ENCODE measurements around the gene SLC45A2.
A peak's percentile ranks its signal among the peaks of the same experiment; 100 is the strongest.
"Not testable (repeated sequence)": the region's sequence is repeated elsewhere in the genome, so short reads cannot be mapped to it uniquely, and the experiment has no call there.

Gene SLC45A2

DNA sequence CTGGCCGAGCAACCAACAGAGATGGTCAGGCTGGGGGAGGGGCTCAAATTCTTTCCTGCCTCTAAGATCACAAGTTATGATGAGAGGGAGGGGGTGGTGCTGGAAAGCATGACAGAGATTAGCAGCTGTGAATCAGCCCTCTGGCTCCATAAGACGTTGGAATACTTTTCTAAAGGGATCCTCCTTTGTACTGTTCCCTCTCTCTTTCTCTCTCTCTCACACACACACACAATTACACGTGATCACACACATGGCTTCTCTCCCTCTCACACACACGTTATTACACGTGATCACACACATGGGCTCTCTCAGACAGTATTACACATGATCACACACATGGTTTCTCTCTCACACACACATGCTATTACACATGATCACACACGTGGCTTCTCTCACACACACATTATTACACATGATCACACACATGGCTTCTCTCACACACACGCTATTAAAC, at the start of gene SLC45A2:
TSS of gene SLC45A2 (minus strand) at position 23 of the 454 bp plus-strand sequence. CDS start 110 bp downstream, outside the sequence.
- DNase-seq (ENCODE audit: low spot score) = no peak

- DNase-seq (ENCODE audit: low spot score) = no peak
Measured at GRCh38 chr5:34031966-34032365, 47.5 kb upstream of the SLC45A2 start.

DNA sequence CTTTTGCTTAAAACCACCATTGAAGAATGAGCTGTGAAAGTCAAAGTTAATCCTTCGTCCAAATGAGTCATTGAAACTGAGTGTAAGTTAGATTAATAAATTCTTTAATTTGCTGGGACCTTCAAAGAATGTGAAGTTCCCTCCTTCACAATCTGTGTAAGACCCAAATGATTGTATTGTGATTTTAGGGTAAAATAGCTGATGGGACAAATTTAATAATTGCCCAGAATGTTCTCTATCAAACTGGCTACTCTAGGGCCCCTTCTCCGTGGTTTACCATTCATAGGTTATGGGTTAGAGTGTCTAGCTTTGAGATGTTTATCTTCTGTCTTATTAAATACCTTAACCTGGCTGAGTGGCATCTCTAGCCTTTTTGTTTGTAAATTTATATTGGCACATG, 46.6 kb upstream of the SLC45A2 start:
- DNase-seq (ENCODE audit: low spot score) = no peak

DNA sequence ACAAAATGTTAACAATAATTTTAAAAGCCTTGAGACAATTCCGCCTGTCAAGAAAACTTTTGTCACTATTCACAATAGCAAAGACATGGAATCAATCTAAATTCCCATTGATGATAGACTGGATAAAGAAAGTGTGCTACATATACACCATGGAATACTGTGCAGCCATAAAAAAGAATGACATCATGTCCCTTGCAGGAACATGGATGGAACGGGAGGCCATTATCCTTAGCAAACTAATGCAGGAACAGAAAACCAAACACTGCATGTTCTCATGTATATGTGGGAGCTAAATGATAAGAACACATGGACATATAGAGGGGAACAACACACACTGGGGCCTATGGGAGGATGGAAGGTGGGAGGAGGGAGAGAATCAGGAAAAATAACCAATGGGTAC, 46.1 kb upstream of the SLC45A2 start:
- DNase-seq (ENCODE audit: low spot score) = not testable (repeated sequence)

DNA sequence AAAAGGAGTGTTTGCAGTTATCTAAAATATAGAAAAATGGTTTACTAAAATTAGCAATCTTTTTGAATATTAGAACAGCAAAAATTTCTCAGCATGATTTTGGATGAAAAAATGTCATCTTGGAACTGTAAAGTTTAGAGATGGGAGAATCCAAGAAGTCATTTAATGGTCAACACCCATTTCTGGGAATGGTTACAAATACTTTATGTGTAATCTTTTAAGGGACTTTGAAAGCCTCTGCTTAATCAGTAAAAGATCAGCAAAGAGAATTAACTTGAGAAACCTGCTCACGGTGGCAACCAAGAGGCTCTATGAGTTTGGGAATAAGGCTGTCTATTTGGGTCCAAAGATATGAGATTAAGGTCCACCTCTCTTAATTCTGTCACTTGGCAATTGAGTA, 45.6 kb upstream of the SLC45A2 start:
- DNase-seq (ENCODE audit: low spot score) = no peak

GRCh38 chr5:34028349-34028748, 43.9 kb upstream of the SLC45A2 start:
- no peak for DNase-seq (ENCODE audit: low spot score)

GRCh38 chr5:34026089-34026761, 41.7 kb upstream of the SLC45A2 start:
- no peak for DNase-seq (ENCODE audit: low spot score)

DNA sequence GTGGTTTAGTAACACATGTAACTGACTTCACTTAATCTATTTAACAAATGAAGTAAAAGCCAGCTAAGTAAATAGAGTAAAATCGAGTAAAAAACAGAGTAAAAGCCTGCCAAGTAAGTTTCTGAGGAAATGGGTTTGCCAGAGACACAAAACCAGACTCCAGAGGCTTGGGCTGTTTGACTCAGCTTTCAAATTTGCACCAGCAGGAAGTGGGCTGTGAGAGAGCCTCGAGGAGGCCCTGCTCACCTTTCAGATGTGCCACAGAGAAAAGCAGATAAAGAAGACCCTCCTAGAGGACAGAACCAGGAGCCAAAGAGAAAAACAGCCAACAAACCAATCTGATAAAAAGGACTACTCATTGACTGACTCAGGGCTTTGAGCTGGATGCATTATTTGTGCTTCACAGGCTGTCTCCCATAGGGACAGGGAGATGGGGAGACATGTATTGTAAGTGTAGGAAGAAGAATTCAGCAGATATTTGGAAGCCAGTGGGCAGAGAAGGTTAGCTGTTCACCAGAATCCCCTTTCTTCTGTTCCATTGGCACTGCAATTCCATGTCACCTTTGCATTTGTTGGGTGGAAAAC, 37.7 kb upstream of the SLC45A2 start:
- no peak for DNase-seq (ENCODE audit: low spot score)

- no peak for DNase-seq (ENCODE audit: low spot score)
Measured at GRCh38 chr5:34021334-34021733, 36.8 kb upstream of the SLC45A2 start.

- no peak for DNase-seq (ENCODE audit: low spot score)
Measured at GRCh38 chr5:34020726-34021125, 36.2 kb upstream of the SLC45A2 start.

DNA sequence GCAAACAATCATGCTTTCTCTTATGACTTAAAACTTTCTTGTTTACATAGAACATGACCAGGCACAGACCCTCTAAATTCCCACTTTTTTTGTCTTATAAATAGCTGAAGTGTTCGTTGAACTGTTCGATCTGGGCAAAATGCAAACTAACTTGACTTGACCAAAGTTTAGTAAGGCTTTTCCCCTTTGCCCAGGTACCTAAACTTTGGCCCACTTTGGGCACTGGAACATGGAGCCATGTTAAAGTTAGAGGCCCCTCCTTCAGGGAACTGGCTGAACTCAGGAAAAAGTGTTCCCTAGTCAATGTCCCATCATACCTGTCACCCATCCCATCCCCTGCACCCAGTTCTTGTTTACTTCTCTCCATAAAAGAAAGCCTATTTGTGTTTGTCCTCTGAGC, 32.8 kb upstream of the SLC45A2 start:
- DNase-seq (ENCODE audit: low spot score) = no peak

DNA sequence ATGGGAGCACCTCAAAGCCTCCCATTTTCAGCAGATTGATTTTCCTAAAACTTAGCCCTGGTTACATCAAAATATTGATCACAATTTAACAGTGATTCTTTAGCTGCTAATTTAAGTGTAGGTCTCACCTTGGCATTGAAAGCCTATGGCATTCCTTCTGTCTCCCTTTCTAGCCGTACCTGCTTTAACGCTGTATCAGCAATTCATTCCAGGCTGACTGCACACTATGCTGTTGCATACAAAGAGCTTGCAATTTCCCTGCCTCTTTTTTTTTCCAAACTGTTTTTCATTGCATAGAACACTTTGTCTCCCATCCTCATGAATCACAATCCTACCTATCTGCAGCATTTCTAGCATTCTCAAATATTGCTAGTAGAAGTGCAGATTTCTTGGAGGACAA, 32.3 kb upstream of the SLC45A2 start:
- no peak for DNase-seq (ENCODE audit: low spot score)

GRCh38 chr5:34016222-34016621, 31.7 kb upstream of the SLC45A2 start:
- DNase-seq (ENCODE audit: low spot score) = no peak

DNA sequence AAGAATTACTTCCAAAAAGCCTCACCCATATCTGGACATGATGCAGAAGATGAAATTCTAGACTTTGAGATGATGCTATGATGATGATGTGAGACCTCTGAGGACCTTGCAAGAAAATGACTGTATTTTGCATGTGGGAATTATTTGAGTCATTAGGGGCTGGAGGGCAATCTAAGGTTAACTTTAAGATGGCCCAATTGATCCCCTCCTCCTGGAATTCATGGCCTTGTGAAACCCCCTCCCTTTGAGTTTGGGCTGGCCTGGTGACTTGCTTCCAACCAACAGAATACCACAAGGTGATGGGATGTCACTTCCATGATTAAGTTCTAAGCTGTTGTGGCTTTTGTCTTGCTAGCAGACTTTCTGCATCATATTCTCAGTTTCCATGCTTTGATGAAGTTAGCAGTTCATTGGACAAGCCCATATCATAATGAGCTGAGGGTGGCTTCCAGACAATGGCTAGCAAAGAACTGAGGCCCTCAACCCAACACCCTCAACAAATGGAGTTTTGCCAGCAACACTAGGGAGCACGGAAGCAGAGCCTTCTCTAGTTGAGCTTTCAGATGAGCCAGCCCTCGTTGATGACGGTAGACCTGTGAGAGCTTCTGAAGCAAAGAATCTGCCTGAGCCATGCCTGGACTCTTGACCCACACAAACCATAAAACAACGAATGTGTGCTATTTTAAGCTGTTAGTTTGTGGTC, 30.8 kb upstream of the SLC45A2 start:
- no peak for DNase-seq (ENCODE audit: low spot score)

DNA sequence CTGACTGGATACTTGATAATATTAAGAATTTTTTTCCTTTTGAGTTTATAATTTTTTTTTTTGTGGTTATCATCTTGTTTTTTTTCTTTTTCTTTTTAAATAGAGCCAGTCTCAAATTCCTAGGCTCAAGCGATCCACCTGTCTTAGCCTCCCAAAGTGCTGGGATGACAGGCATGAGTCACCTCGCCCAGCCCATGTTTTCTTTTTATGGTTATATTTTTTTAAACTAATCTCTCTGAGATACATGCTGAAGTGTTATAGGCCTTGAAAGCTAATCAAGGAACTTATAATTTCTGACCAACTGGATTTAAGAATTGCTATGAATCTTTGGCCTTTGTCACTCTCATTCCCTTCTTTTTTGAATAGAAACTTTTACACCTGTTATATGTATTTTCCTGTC, 30.1 kb upstream of the SLC45A2 start:
- no peak for DNase-seq (ENCODE audit: low spot score)

GRCh38 chr5:34013547-34013946, 29.1 kb upstream of the SLC45A2 start:
- no peak for DNase-seq (ENCODE audit: low spot score)

DNA sequence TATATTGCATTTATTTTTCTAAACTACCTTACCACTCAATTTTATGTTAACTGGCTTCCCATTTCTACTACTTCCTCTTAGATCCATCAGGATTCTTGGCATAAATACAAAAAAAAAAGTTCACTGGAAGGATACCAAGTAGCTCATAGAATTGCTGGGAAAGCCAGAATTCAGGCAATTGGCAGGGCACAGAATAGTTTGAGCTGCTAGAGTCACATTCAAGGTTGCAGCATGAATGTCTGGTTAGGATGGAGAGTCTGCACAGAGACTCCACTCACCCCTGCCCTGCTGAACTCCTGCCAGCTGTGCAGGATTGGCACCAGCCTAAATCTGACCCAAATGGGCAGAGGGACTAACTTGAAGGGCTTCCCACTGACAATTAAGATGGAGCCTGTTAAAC, 28.3 kb upstream of the SLC45A2 start:
- DNase-seq (ENCODE audit: low spot score) = no peak

DNA sequence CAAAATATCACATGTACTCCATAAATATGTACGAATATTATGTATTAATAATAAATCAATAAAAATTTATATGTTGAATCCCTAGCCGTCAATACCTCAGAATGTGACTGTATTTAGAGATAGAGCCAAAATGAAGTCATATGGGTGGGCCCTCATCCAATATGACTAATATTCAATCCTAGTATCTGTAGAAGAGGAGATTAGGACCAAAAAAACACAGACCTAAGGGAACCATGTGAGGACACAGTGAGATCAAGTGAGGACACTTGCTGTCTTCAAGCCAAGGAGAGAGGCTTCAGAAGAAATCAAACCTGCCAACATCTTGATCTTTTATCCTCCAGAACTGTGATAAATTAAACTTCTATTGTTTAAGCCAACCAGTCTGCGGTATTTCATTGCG, 27.0 kb upstream of the SLC45A2 start:
- no peak for DNase-seq (ENCODE audit: low spot score)

- not testable (repeated sequence) for DNase-seq (ENCODE audit: low spot score)
Measured at GRCh38 chr5:34010146-34010545, 25.7 kb upstream of the SLC45A2 start.

DNA sequence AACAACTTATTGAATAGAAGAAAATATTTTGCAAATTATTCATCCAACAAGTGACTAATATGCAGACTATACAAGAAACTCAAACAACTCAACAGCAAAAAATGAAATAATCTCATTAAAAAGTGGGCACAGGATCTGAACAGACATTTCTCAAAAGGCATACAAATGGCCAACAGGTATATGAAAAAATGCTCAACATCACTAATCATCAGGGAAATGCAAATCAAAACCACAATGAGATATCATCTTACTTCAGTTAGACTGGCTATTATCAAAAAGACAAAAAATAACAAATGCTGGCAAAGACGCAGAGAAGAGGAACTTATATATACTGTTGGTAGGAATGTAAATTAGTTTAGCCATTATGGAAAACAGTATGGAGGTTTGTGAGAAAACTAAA, 25.1 kb upstream of the SLC45A2 start:
- DNase-seq (ENCODE audit: low spot score) = no peak

DNA sequence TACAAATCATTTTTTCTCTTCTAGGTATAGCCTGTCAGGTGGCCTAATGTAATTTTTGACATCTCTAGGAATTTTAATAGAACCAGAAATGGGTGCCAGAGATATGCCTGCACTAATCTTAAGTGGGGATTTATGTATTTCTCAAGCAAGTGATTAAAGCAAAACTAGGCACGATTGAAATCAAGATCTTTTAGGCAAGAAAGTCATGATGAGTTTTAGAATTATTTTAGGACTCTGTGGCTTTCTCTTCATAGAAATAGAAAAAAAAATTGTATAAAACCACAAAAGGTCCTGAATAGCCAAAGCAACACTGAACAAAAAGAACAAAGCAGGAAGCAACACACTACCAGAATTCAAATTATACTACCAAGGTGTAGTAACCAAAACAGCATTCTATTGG, 24.3 kb upstream of the SLC45A2 start:
- no peak for DNase-seq (ENCODE audit: low spot score)

- DNase-seq (ENCODE audit: low spot score) = peak; percentile 96
Measured at GRCh38 chr5:34007621-34008600, 23.4 kb upstream of the SLC45A2 start, which contains the start of gene AMACR. Gene AMACR, minus strand, starts transcription at chr5:34008050. Its CDS starts 31 bp downstream, at chr5:34008019.

All from germinal center (tissue), 1 donor.